Heart right ventricle (tissue), 16 donors: Measurements from ENCODE around the gene SEPTIN2. TPM values are rescaled to one million over a fixed set of nuclear protein-coding genes. Genes with fewer than 3 reads are reported as not detected.

Experiments
- ATAC-seq, 8 donors: fragments of 200-7000 bp; cut with Tn5 transposase; one replicate each; pipeline ENCODE4 v1.9.1; 2020; ENCODE audit warnings: mild to moderate bottlenecking in 8 of 8, moderate library complexity in 8 of 8, moderate number of reproducible peaks in 1 of 8
- DNase-seq, 2 donors: peaks; one replicate each; pipeline ENCODE4 v3.0.0-alpha.2; 2020
- H3K27ac ChIP-seq, 10 donors: fragments of 200-600 bp; sonication (generic) in 2 of 10; one replicate each; pipeline versions ENCODE4 v1.5.0 to v1.8.0; 2020 to 2022; ENCODE audit warnings: mild to moderate bottlenecking in 3 of 10
- H3K27me3 ChIP-seq, 7 donors: fragments of 200-600 bp; one replicate each; pipeline ENCODE4 v1.8.0; 2021 to 2022; ENCODE audit warnings: mild to moderate bottlenecking in 2 of 7
- H3K36me3 ChIP-seq, 9 donors: fragments of 200-600 bp; sonication (generic) in 1 of 9; one replicate each; pipeline versions ENCODE4 v1.5.0 to v1.8.0; 2020 to 2022; ENCODE audit warnings: mild to moderate bottlenecking in 2 of 9
- H3K4me1 ChIP-seq, 9 donors: fragments of 200-600 bp; sonication (generic) in 1 of 9; one replicate each; pipeline versions ENCODE4 v1.5.0 to v1.8.0; 2020 to 2022; ENCODE audit warnings: mild to moderate bottlenecking in 4 of 9
- H3K4me3 ChIP-seq, 10 donors: fragments of 200-600 bp; sonication (generic) in 2 of 10; one replicate each; pipeline versions ENCODE4 v1.5.0 to v1.8.0; 2020 to 2022; ENCODE audit warnings: mild to moderate bottlenecking in 7 of 10, moderate library complexity in 2 of 10
- H3K9me3 ChIP-seq, 11 donors: fragments of 200-600 bp in 10 of 11; sonication (generic) in 2 of 11; one replicate each; pipeline versions ENCODE4 v1.5.0 to v1.8.0; 2013 to 2022; ENCODE audit warnings: mild to moderate bottlenecking in 2 of 11, control low read depth in 1 of 11, moderate library complexity in 1 of 11
- CTCF ChIP-seq, 9 donors: fragments of 200-600 bp; sonication (generic) in 2 of 9; IDR thresholded peaks; one replicate each; pipeline versions ENCODE4 v1.5.0 to v1.8.0; 2021 to 2022; ENCODE audit warnings: antibody characterized with exemption in 9 of 9, mild to moderate bottlenecking in 5 of 9, moderate library complexity in 1 of 9
- WGBS, 2 donors: extraction: QIAGEN DNeasy Blood & Tissue Kit; methylation state at CpG; one replicate each; pipeline ENCODE4 v1.1.7; 2013; ENCODE audit warnings: inconsistent platforms in 1 of 2; 5-methylcytosine and 5-hydroxymethylcytosine counted together
- intact Hi-C, 10 donors: fragments of 100-400 bp; cut with DNase I; formaldehyde crosslinking; loops; one replicate each; pipeline versions ENCODE4 v1.11.1 to v1.14.2; 2022
- polyA plus RNA-seq, 2 donors: library from polyadenylated mRNA; stranded (reverse); fragments of 200-250 nt; gene quantifications; one replicate each; pipeline ENCODE4 v1.2.3, GENCODE V29; 2013
- total RNA-seq, 10 donors: library from RNA; stranded (reverse); fragmentation: NEBNext Ultra II Directional in 3 of 10; extraction: Animal tissue kit (Norgen Biotek cat#: 25700) in 3 of 10; gene quantifications; one replicate each; pipeline versions ENCODE4 v1.2.1 to v1.2.4, GENCODE V29; 2021 to 2023
- donor health status: Arrhythmogenic right ventricular cardiomyopathy.
- donor health status: ischemic (EF 13 %, LVEDD 7.1; RV severe dilation, severe dysfunction).
- donor health status: healthy with polysubstance abuse.
- donor health status: DM: no; HTN: yes; CAD: no.
- donor health status: DM: no; HTN: no; CAD: no.
- donor health status: ischemic (EF 25% LVEDD 6.9; RV normal size, moderate dysfunction).
- donor health status: ischemic (EF 25% LVEDD 5.7; RV mildly dilated, moderate dysfunction).
- donor health status: healthy.
- donor health status: DM: yes; HTN: yes; CAD: no.
- donor health status: Ischemic cardiomyopathy.
- donor health status: ischemic (EF 35%, LVEDD 5.7; RV mildly dilated, moderate dysfunction).
- donor health status: nonischemic (EF 11% LVEDD 7.7; RV severe dilation, severe dysfunction).
- donor health status: DM: yes; HTN: yes; CAD: no.
- donor health status: PGD.
- donor health status: ischemic (EF 29% LVEDD 5.4; RV normal size, mild dysfunction).
- donor health status: nonischemic (EF 23%, LVEDD 6.1; RV moderate dilation, normal function).

SEPTIN2 gene
- total and polyA plus RNA-seq, 12 donors: 100 to 249 (median 188) TPM

- Histone ChIP-seq H3K9me3 (no peaks in the 10 kb centered on the region), H3K4me1 (peaks cover 0 to 76% (median 40%) of the 10 kb centered on the region in 9 donors), H3K4me3 (no peak overlapping the region), H3K27ac (peak overlapping the region in 2 of 10 donors; percentile 53 to 78), H3K27me3 (no peaks in the 10 kb centered on the region), H3K36me3 (peaks cover 0 to 5% (median 0%) of the 10 kb centered on the region in 9 donors)
- intact Hi-C loops: loop anchor here in 3 of 10 donors (5.0 kb wide), 1 partner anchor 37 kb away; no protein-coding TSS in a partner anchor
- DNase-seq (no peak), ATAC-seq (peak in 3 of 8 donors; percentile 7 to 20 (median 17))
- WGBS, 2 donors: 77 to 78% methylated on average over 2 of the region's 2 CpGs
- no peak for TF ChIP-seq CTCF (IDR thresholded peaks at IDR 0.05)
Observed at GRCh38 chr2:241309684-241310117, 6.0 kb upstream of the SEPTIN2 start.

- H3K27me3 ChIP-seq: no peaks in the 10 kb centered on the region
- H3K9me3 ChIP-seq: no peaks in the 10 kb centered on the region
- intact Hi-C loops: loop anchor here in 3 of 10 donors (5.0 kb wide), 1 partner anchor 39 kb away; no protein-coding TSS in a partner anchor
- DNase-seq: no peak
- 92 to 93% methylated on average over 13 of the region's 13 CpGs for WGBS, 2 donors
- TF ChIP-seq CTCF (IDR thresholded peaks at IDR 0.05): no peak
- peaks cover 0 to 64% (median 34%) of the 10 kb centered on the region in 9 donors for H3K4me1 ChIP-seq
- H3K4me3 ChIP-seq: no peak overlapping the region
- ATAC-seq: no peak
- no peak overlapping the region for H3K27ac ChIP-seq
- H3K36me3 ChIP-seq: peaks cover 0 to 5% (median 0%) of the 10 kb centered on the region in 9 donors
Observed at GRCh38 chr2:241310917-241311566, 4.7 kb upstream of the SEPTIN2 start.

- TF ChIP-seq CTCF (IDR thresholded peaks at IDR 0.05): no peak
- 77 to 85% methylated on average over 4 of the region's 4 CpGs for WGBS, 2 donors
- DNase-seq: no peak
- Histone ChIP-seq H3K4me1 (peaks cover 0 to 69% (median 40%) of the 10 kb centered on the region in 9 donors), H3K4me3 (no peak overlapping the region), H3K27me3 (no peaks in the 10 kb centered on the region), H3K36me3 (peaks cover 0 to 5% (median 0%) of the 10 kb centered on the region in 9 donors), H3K27ac (no peak overlapping the region), H3K9me3 (no peaks in the 10 kb centered on the region)
- intact Hi-C loops: loop anchor here in 3 of 10 donors (5.0 kb wide), 1 partner anchor 40 kb away; no protein-coding TSS in a partner anchor
- no peak for ATAC-seq
Observed at GRCh38 chr2:241312082-241312481, 3.6 kb upstream of the SEPTIN2 start.

GRCh38 chr2:241313543-241314095, 2.1 kb upstream of the SEPTIN2 start:
- Histone ChIP-seq H3K4me3 (peak overlapping the region in 3 of 10 donors; percentile 69 to 81 (median 76)), H3K36me3 (peaks cover 0 to 2% (median 0%) of the 10 kb centered on the region in 9 donors), H3K27me3 (no peaks in the 10 kb centered on the region), H3K4me1 (peaks cover 3 to 80% (median 55%) of the 10 kb centered on the region in 9 donors), H3K27ac (peak overlapping the region in 4 of 10 donors; percentile 24 to 98 (median 94)), H3K9me3 (no peaks in the 10 kb centered on the region)
- DNase-seq (no peak), ATAC-seq (no peak)
- intact Hi-C loops: loop anchor here in 6 of 10 donors (2.0 to 5.0 kb wide), 2 partner anchors 41 kb away; no protein-coding TSS in a partner anchor
- WGBS, 2 donors: 82 to 87% methylated on average over 8 of the region's 8 CpGs
- TF ChIP-seq CTCF (IDR thresholded peaks at IDR 0.05): no peak
